ENCODE data around the gene TKTL1. TPM values are rescaled to one million over a fixed set of nuclear protein-coding genes. Genes with fewer than 3 reads are reported as not detected.

The TKTL1 gene
- polyA plus RNA-seq, 4 donors = 0.12 to 0.18 TPM; not detected in 2

- Histone ChIP-seq H3K27ac (ENCODE audit: low read depth in 1 of 3, low read length in 2 of 3) (no peak overlapping the region), H3K27me3 (ENCODE audit: control insufficient read depth in 3 of 3, insufficient read depth in 3 of 3, low read length in 3 of 3) (peaks cover 0 to 8% (median 0%) of the 10 kb centered on the region in 3 donors), H3K4me3 (ENCODE audit: low read depth in 1 of 3, low read length in 3 of 3) (no peak overlapping the region), H3K36me3 (ENCODE audit: control insufficient read depth in 3 of 3, insufficient read depth in 2 of 3, low read depth in 1 of 3, low read length in 3 of 3) (peaks cover 0 to 70% (median 3%) of the 10 kb centered on the region in 3 donors), H3K9me3 (ENCODE audit: control insufficient read depth in 2 of 2, insufficient read depth in 1 of 2, low read depth in 1 of 2, low read length in 1 of 2) (no peaks in the 10 kb centered on the region), H3K4me1 (ENCODE audit: control insufficient read depth in 3 of 3, insufficient read depth in 2 of 3, low read depth in 1 of 3, low read length in 2 of 3) (peaks cover 0 to 15% (median 0%) of the 10 kb centered on the region in 3 donors)
- 86 to 95% (median 92%) methylated on average over 15 to 32 of the region's 32 CpGs for WGBS, 3 donors
- FAIRE-seq (no peak), DNase-seq (no peak)
Observed at GRCh38 chrX:154365997-154366665, 70.5 kb downstream of the TKTL1 start.

- no peak for FAIRE-seq
- peaks cover 0 to 11% (median 0%) of the 10 kb centered on the region in 3 donors for H3K27me3 ChIP-seq (ENCODE audit: control insufficient read depth in 3 of 3, insufficient read depth in 3 of 3, low read length in 3 of 3)
- no peaks in the 10 kb centered on the region for H3K9me3 ChIP-seq (ENCODE audit: control insufficient read depth in 2 of 2, insufficient read depth in 1 of 2, low read depth in 1 of 2, low read length in 1 of 2)
- H3K4me1 ChIP-seq (ENCODE audit: control insufficient read depth in 3 of 3, insufficient read depth in 2 of 3, low read depth in 1 of 3, low read length in 2 of 3) = peaks cover 0 to 15% (median 0%) of the 10 kb centered on the region in 3 donors
- H3K27ac ChIP-seq (ENCODE audit: low read depth in 1 of 3, low read length in 2 of 3) = peak overlapping the region in 1 of 3 donors; percentile 10
- no peak for DNase-seq
- H3K36me3 ChIP-seq (ENCODE audit: control insufficient read depth in 3 of 3, insufficient read depth in 2 of 3, low read depth in 1 of 3, low read length in 3 of 3) = peaks cover 0 to 65% (median 3%) of the 10 kb centered on the region in 3 donors
- 62 to 85% (median 79%) methylated on average over 8 to 11 of the region's 11 CpGs for WGBS, 3 donors
- H3K4me3 ChIP-seq (ENCODE audit: low read depth in 1 of 3, low read length in 3 of 3) = no peak overlapping the region
Observed at GRCh38 chrX:154366666-154367055, 71.1 kb downstream of the TKTL1 start.

GRCh38 chrX:154367474-154368308, 72.1 kb downstream of the TKTL1 start:
- Histone ChIP-seq H3K27me3 (ENCODE audit: control insufficient read depth in 3 of 3, insufficient read depth in 3 of 3, low read length in 3 of 3) (peaks cover 0 to 18% (median 0%) of the 10 kb centered on the region in 3 donors), H3K27ac (ENCODE audit: low read depth in 1 of 3, low read length in 2 of 3) (peak overlapping the region; percentile 21 to 92 (median 79)), H3K36me3 (ENCODE audit: control insufficient read depth in 3 of 3, insufficient read depth in 2 of 3, low read depth in 1 of 3, low read length in 3 of 3) (peaks cover 0 to 55% (median 2%) of the 10 kb centered on the region in 3 donors), H3K4me3 (ENCODE audit: low read depth in 1 of 3, low read length in 3 of 3) (peak overlapping the region in 1 of 3 donors; percentile 61), H3K9me3 (ENCODE audit: control insufficient read depth in 2 of 2, insufficient read depth in 1 of 2, low read depth in 1 of 2, low read length in 1 of 2) (no peaks in the 10 kb centered on the region), H3K4me1 (ENCODE audit: control insufficient read depth in 3 of 3, insufficient read depth in 2 of 3, low read depth in 1 of 3, low read length in 2 of 3) (peaks cover 0 to 15% (median 0%) of the 10 kb centered on the region in 3 donors)
- WGBS, 3 donors = 84 to 88% (median 88%) methylated on average over 29 to 31 of the region's 31 CpGs
- FAIRE-seq (no peak), DNase-seq (no peak)

- Histone ChIP-seq H3K4me3 (ENCODE audit: low read depth in 1 of 3, low read length in 3 of 3) (peak overlapping the region; percentile 27 to 61 (median 29)), H3K36me3 (ENCODE audit: control insufficient read depth in 3 of 3, insufficient read depth in 2 of 3, low read depth in 1 of 3, low read length in 3 of 3) (peaks cover 0 to 51% (median 0%) of the 10 kb centered on the region in 3 donors), H3K27ac (ENCODE audit: low read depth in 1 of 3, low read length in 2 of 3) (peak overlapping the region; percentile 50 to 92 (median 79)), H3K9me3 (ENCODE audit: control insufficient read depth in 2 of 2, insufficient read depth in 1 of 2, low read depth in 1 of 2, low read length in 1 of 2) (no peaks in the 10 kb centered on the region), H3K4me1 (ENCODE audit: control insufficient read depth in 3 of 3, insufficient read depth in 2 of 3, low read depth in 1 of 3, low read length in 2 of 3) (peaks cover 0 to 21% (median 0%) of the 10 kb centered on the region in 3 donors), H3K27me3 (ENCODE audit: control insufficient read depth in 3 of 3, insufficient read depth in 3 of 3, low read length in 3 of 3) (peaks cover 0 to 21% (median 0%) of the 10 kb centered on the region in 3 donors)
- FAIRE-seq (no peak), DNase-seq (peak; percentile 43 to 61)
- WGBS, 3 donors = 16 to 30% (median 29%) methylated on average over 8 to 16 of the region's 16 CpGs
Observed at GRCh38 chrX:154368630-154369448, 73.2 kb downstream of the TKTL1 start.

GRCh38 chrX:154369449-154370299, 74.1 kb downstream of the TKTL1 start:
- peaks cover 0 to 24% (median 0%) of the 10 kb centered on the region in 3 donors for H3K4me1 ChIP-seq (ENCODE audit: control insufficient read depth in 3 of 3, insufficient read depth in 2 of 3, low read depth in 1 of 3, low read length in 2 of 3)
- no peaks in the 10 kb centered on the region for H3K9me3 ChIP-seq (ENCODE audit: control insufficient read depth in 2 of 2, insufficient read depth in 1 of 2, low read depth in 1 of 2, low read length in 1 of 2)
- FAIRE-seq = no peak
- DNase-seq = peak in 1 of 2 donors; percentile 51
- peaks cover 0 to 44% (median 0%) of the 10 kb centered on the region in 3 donors for H3K36me3 ChIP-seq (ENCODE audit: control insufficient read depth in 3 of 3, insufficient read depth in 2 of 3, low read depth in 1 of 3, low read length in 3 of 3)
- 20 to 53% (median 34%) methylated on average over 12 to 13 of the region's 13 CpGs for WGBS, 3 donors
- H3K4me3 ChIP-seq (ENCODE audit: low read depth in 1 of 3, low read length in 3 of 3) = peak overlapping the region; percentile 44 to 61 (median 46)
- H3K27me3 ChIP-seq (ENCODE audit: control insufficient read depth in 3 of 3, insufficient read depth in 3 of 3, low read length in 3 of 3) = peaks cover 0 to 24% (median 0%) of the 10 kb centered on the region in 3 donors
- peak overlapping the region in 2 of 3 donors; percentile 79 to 92 for H3K27ac ChIP-seq (ENCODE audit: low read depth in 1 of 3, low read length in 2 of 3)

- H3K36me3 ChIP-seq (ENCODE audit: control insufficient read depth in 3 of 3, insufficient read depth in 2 of 3, low read depth in 1 of 3, low read length in 3 of 3) = peaks cover 0 to 36% (median 0%) of the 10 kb centered on the region in 3 donors
- peak in 1 of 2 donors; percentile 24 for DNase-seq
- H3K27me3 ChIP-seq (ENCODE audit: control insufficient read depth in 3 of 3, insufficient read depth in 3 of 3, low read length in 3 of 3) = peaks cover 0 to 28% (median 0%) of the 10 kb centered on the region in 3 donors
- H3K9me3 ChIP-seq (ENCODE audit: control insufficient read depth in 2 of 2, insufficient read depth in 1 of 2, low read depth in 1 of 2, low read length in 1 of 2) = no peaks in the 10 kb centered on the region
- peaks cover 0 to 28% (median 0%) of the 10 kb centered on the region in 3 donors for H3K4me1 ChIP-seq (ENCODE audit: control insufficient read depth in 3 of 3, insufficient read depth in 2 of 3, low read depth in 1 of 3, low read length in 2 of 3)
- 1 to 46% (median 13%) methylated on average over 30 to 63 of the region's 63 CpGs for WGBS, 3 donors
- H3K4me3 ChIP-seq (ENCODE audit: low read depth in 1 of 3, low read length in 3 of 3) = peak overlapping the region; percentile 44 to 61 (median 46)
- H3K27ac ChIP-seq (ENCODE audit: low read depth in 1 of 3, low read length in 2 of 3) = peak overlapping the region in 2 of 3 donors; percentile 77 to 87
- FAIRE-seq = no peak
Observed at GRCh38 chrX:154370300-154371016, 74.9 kb downstream of the TKTL1 start.

Data from small intestine (tissue), 7 donors.